ENCODE data around the gene ST6GALNAC4. TPM values are rescaled to one million over a fixed set of nuclear protein-coding genes. Genes with fewer than 3 reads are reported as not detected.
A peak's percentile ranks its signal among the peaks of the same experiment; 100 is the strongest.

Gene ST6GALNAC4
- total RNA-seq, 1 experiment from 2014 or later: 15.4 TPM

- Histone ChIP-seq H3K56ac (ENCODE audit: insufficient read length, low read depth, low read length) (no peak overlapping the region), H3K4me2 (ENCODE audit: insufficient read depth, insufficient read length, low read length) (no peak overlapping the region), H2BK12ac (ENCODE audit: insufficient read length, low read depth, low read length) (no peak overlapping the region), H2BK120ac (ENCODE audit: low read depth, low read length, poor library complexity, severe bottlenecking) (no peak overlapping the region), H3K4ac (ENCODE audit: low read depth, low read length) (no peak overlapping the region), H4K8ac (replicated peaks; ENCODE audit: insufficient read length, low read depth, low read length) (no peak overlapping the region), H2BK5ac (ENCODE audit: insufficient read length, low read length) (no peak overlapping the region), H3K9ac (ENCODE audit: extremely low read depth, insufficient read length, low read length) (no peak overlapping the region), H2BK20ac (ENCODE audit: low read depth, low read length, poor library complexity, severe bottlenecking) (no peak overlapping the region), H3K14ac (ENCODE audit: insufficient read depth, low read length) (no peak overlapping the region), H3K27ac (ENCODE audit: insufficient read length, low read depth, low read length) (no peak overlapping the region), H2BK15ac (ENCODE audit: low read depth, low read length) (no peak overlapping the region), H4K20me1 (ENCODE audit: control insufficient read depth, insufficient read depth, insufficient read length) (no peaks in the 10 kb centered on the region), H3T11ph (ENCODE audit: low read length) (no peak overlapping the region), H3K9me3 (ENCODE audit: control insufficient read depth, low read depth, low read length) (no peaks in the 10 kb centered on the region), H3K23ac (ENCODE audit: insufficient read length, low read depth, low read length) (no peak overlapping the region), H2AK5ac (ENCODE audit: insufficient read length, low read length) (no peak overlapping the region), H2AFZ (ENCODE audit: low read length) (no peak overlapping the region), H3K4me1 (ENCODE audit: insufficient read depth, low read length) (peaks cover 5% of the 10 kb centered on the region; the same call in 1 of the 2 replicates), H3K79me2 (ENCODE audit: insufficient read depth, low read length) (no peaks in the 10 kb centered on the region), H3K79me1 (ENCODE audit: insufficient read depth, low read depth, low read length, poor library complexity, severe bottlenecking) (no peaks in the 10 kb centered on the region), H4K91ac (ENCODE audit: insufficient read length, low read depth, low read length) (no peak overlapping the region), H4K5ac (ENCODE audit: insufficient read length, low read depth, low read length) (no peak overlapping the region), H3K27me3 (ENCODE audit: insufficient read depth, low read length) (no peaks in the 10 kb centered on the region), H3K23me2 (ENCODE audit: insufficient read length, low read depth, low read length, poor library complexity, severe bottlenecking) (no peaks in the 10 kb centered on the region), H3K18ac (ENCODE audit: insufficient read length, low read depth, low read length) (no peak overlapping the region)
- no peaks in the 10 kb centered on the region for H3K36me3 Mint-ChIP-seq (ENCODE audit: insufficient read depth in 1 of 3, low read depth in 3 of 3)
- no peaks in the 10 kb centered on the region for H3K27me3 Mint-ChIP-seq (ENCODE audit: low read depth)
- H3K4me3 Mint-ChIP-seq: no peak overlapping the region
- no CpG with 5 or more reads among the region's 5 CpGs for WGBS (ENCODE audit: extremely low coverage, insufficient read length, low lambda C conversion rate)
- H3K27ac Mint-ChIP-seq: peak overlapping the region; percentile 40 to 85 (median 66); a peak in 4 of 7 replicates
- TF ChIP-seq CTCF (conservative IDR thresholded peaks at IDR 0.05): no peak
- peaks cover 17 to 35% of the 10 kb centered on the region in 2 experiments for H3K4me1 Mint-ChIP-seq
- no peak for DNase-seq
- no peaks in the 10 kb centered on the region for H3K9me3 Mint-ChIP-seq
Observed at GRCh38 chr9:127905004-127905728, 11.7 kb downstream of the ST6GALNAC4 start.

Measured in H9 (cell line).